GM12892 (cell line): ENCODE results near the gene ARIH2.

Source experiments
- POLR2A ChIP-seq: IDR thresholded peaks from 2 replicates; pipeline ENCODE4 v1.6.1; 2011; ENCODE audit warnings: low read depth, low read length, control low read depth
- POLR2AphosphoS5 ChIP-seq: IDR thresholded peaks from 2 replicates; pipeline ENCODE4 v1.6.1; 2011; ENCODE audit warnings: low read depth, low read length, control low read depth

GRCh38 chr3:49007068-49007770 lies 88.6 kb downstream of the ARIH2 start, which contains the start of gene WDR6:
- TF ChIP-seq POLR2AphosphoS5 (peak; percentile 98), POLR2A (peak; percentile 97)
